ENCODE data around the gene ZNF232.
"Not testable (repeated sequence)": the region's sequence is repeated elsewhere in the genome, so short reads cannot be mapped to it uniquely, and the experiment has no call there.

ZNF232 gene

GRCh38 chr17:5111402-5112204, at the start of gene ZNF232:
ZNF232 (minus strand) TSS chr17:5111878; CDS start chr17:5111822, 56 bp downstream.
- DNase-seq = peak; percentile 83

GRCh38 chr17:5160702-5161101, 49.0 kb upstream of the ZNF232 start:
- not testable (repeated sequence) for DNase-seq

- not testable (repeated sequence) for DNase-seq
These were observed 34.4 kb upstream of the ZNF232 start for GRCh38 chr17:5146122-5146521.

GRCh38 chr17:5142877-5143276, 31.2 kb upstream of the ZNF232 start:
- not testable (repeated sequence) for DNase-seq

GRCh38 chr17:5139458-5139732, 27.7 kb upstream of the ZNF232 start:
- no peak for DNase-seq

GRCh38 chr17:5138616-5139457, 27.2 kb upstream of the ZNF232 start:
- DNase-seq = no peak

GRCh38 chr17:5138198-5138544, 26.5 kb upstream of the ZNF232 start:
- not testable (repeated sequence) for DNase-seq

GRCh38 chr17:5137511-5138197, 26.0 kb upstream of the ZNF232 start:
- DNase-seq = not testable (repeated sequence)

- not testable (repeated sequence) for DNase-seq
These were observed 25.1 kb upstream of the ZNF232 start for GRCh38 chr17:5136580-5137412.

GRCh38 chr17:5135726-5136579, 24.3 kb upstream of the ZNF232 start:
- no peak for DNase-seq

GRCh38 chr17:5135131-5135712, 23.5 kb upstream of the ZNF232 start:
- not testable (repeated sequence) for DNase-seq

- not testable (repeated sequence) for DNase-seq
These were observed 22.9 kb upstream of the ZNF232 start for GRCh38 chr17:5134571-5134970.

GRCh38 chr17:5133961-5134360, 22.3 kb upstream of the ZNF232 start:
- DNase-seq = not testable (repeated sequence)

- no peak for DNase-seq
These were observed 21.6 kb upstream of the ZNF232 start for GRCh38 chr17:5133311-5133710.

- DNase-seq = not testable (repeated sequence)
These were observed 21.0 kb upstream of the ZNF232 start for GRCh38 chr17:5132503-5133225.

GRCh38 chr17:5131799-5132502, 20.3 kb upstream of the ZNF232 start:
- DNase-seq = not testable (repeated sequence)

GRCh38 chr17:5131146-5131715, 19.6 kb upstream of the ZNF232 start:
- no peak for DNase-seq

- DNase-seq = not testable (repeated sequence)
These were observed 19.0 kb upstream of the ZNF232 start for GRCh38 chr17:5130687-5131086.

- DNase-seq = not testable (repeated sequence)
These were observed 18.6 kb upstream of the ZNF232 start for GRCh38 chr17:5130261-5130660.

All from GDM1 (cell line).